ENCODE measurements around the gene GTF2H2. TPM values are rescaled to one million over a fixed set of nuclear protein-coding genes. Genes with fewer than 3 reads are reported as not detected.

The GTF2H2 gene
- total and polyA plus RNA-seq, 4 donors = 4.5 to 21.3 (median 10.4) TPM

DNA sequence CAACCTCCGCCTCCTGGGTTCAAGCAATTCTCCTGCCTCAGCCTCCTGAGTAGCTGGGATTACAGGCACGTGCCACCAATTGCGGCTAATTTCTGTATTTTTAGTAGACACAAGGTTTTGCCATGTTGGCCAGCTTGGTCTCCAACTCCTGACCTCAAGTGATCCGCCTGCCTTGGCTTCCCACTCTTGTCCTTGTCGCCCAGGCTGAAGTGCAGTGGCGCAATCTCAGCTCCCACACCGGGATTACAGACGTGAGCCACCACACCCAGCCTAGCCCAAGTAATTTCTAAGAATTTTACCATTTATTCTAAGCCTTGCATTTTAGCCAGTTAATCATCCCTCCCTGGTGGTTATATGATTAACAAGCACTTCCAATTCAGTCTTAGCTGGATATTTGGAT is 53.3 kb downstream of the GTF2H2 start:
- Histone ChIP-seq H3K36me3 (ENCODE audit: control insufficient read depth in 4 of 4, insufficient read depth in 3 of 4, low read depth in 1 of 4, low read length in 3 of 4) (no peaks in the 10 kb centered on the region), H3K27me3 (ENCODE audit: control insufficient read depth in 4 of 4, insufficient read depth in 4 of 4, low read length in 3 of 4) (no peaks in the 10 kb centered on the region), H3K27ac (ENCODE audit: low read depth in 1 of 2, low read length in 2 of 2) (no peak overlapping the region), H3K4me1 (ENCODE audit: control insufficient read depth in 4 of 4, insufficient read depth in 4 of 4, low read length in 3 of 4) (no peaks in the 10 kb centered on the region), H3K9me3 (ENCODE audit: control insufficient read depth in 4 of 4, low read length in 3 of 4) (no peaks in the 10 kb centered on the region), H3K4me3 (ENCODE audit: low read depth in 1 of 3, low read length in 3 of 3) (no peak overlapping the region), H3K9ac (ENCODE audit: low read depth in 1 of 2, low read length in 2 of 2) (no peak overlapping the region)
- TF ChIP-seq RXRA (IDR thresholded peaks at IDR 0.05) = no peak
- TF ChIP-seq, protein P1, sequence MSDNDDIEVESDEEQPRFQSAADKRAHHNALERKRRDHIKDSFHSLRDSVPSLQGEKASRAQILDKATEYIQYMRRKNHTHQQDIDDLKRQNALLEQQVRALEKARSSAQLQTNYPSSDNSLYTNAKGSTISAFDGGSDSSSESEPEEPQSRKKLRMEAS (IDR thresholded peaks at IDR 0.05) = no peak
- TF ChIP-seq EGR1 (IDR thresholded peaks at IDR 0.05; ENCODE audit: low read depth in 2 of 2) = no peak
- no peak for TF ChIP-seq FOXA2 (IDR thresholded peaks at IDR 0.05)
- no peak for TF ChIP-seq HNF4A (conservative IDR thresholded peaks at IDR 0.05)
- no peak for TF ChIP-seq YY1 (IDR thresholded peaks at IDR 0.05)
- no peak for TF ChIP-seq ATF3 (IDR thresholded peaks at IDR 0.05)
- TF ChIP-seq RAD21 (IDR thresholded peaks at IDR 0.05) = no peak
- TF ChIP-seq JUND (IDR thresholded peaks at IDR 0.05) = no peak
- no peak for TF ChIP-seq SP1 (IDR thresholded peaks at IDR 0.05)
- TF ChIP-seq GABPA (IDR thresholded peaks at IDR 0.05 in 1 of 2, conservative IDR thresholded peaks at IDR 0.05 in 1 of 2) = no peak
- TF ChIP-seq, protein P2, sequence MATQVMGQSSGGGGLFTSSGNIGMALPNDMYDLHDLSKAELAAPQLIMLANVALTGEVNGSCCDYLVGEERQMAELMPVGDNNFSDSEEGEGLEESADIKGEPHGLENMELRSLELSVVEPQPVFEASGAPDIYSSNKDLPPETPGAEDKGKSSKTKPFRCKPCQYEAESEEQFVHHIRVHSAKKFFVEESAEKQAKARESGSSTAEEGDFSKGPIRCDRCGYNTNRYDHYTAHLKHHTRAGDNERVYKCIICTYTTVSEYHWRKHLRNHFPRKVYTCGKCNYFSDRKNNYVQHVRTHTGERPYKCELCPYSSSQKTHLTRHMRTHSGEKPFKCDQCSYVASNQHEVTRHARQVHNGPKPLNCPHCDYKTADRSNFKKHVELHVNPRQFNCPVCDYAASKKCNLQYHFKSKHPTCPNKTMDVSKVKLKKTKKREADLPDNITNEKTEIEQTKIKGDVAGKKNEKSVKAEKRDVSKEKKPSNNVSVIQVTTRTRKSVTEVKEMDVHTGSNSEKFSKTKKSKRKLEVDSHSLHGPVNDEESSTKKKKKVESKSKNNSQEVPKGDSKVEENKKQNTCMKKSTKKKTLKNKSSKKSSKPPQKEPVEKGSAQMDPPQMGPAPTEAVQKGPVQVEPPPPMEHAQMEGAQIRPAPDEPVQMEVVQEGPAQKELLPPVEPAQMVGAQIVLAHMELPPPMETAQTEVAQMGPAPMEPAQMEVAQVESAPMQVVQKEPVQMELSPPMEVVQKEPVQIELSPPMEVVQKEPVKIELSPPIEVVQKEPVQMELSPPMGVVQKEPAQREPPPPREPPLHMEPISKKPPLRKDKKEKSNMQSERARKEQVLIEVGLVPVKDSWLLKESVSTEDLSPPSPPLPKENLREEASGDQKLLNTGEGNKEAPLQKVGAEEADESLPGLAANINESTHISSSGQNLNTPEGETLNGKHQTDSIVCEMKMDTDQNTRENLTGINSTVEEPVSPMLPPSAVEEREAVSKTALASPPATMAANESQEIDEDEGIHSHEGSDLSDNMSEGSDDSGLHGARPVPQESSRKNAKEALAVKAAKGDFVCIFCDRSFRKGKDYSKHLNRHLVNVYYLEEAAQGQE (IDR thresholded peaks at IDR 0.05) = no peak
- TF ChIP-seq FOXA1 (IDR thresholded peaks at IDR 0.05) = no peak
- TF ChIP-seq NR2F2 (IDR thresholded peaks at IDR 0.05) = no peak
- TF ChIP-seq TAF1 (conservative IDR thresholded peaks at IDR 0.05) = no peak
- no peak for TF ChIP-seq ZBTB33 (IDR thresholded peaks at IDR 0.05)
- WGBS = 86% methylated on average over 8 of the region's 8 CpGs
- no peak for DNase-seq (ENCODE audit: low spot score)

GRCh38 chr5:71013575-71013974 is 53.9 kb downstream of the GTF2H2 start:
- DNase-seq (ENCODE audit: low spot score) = no peak
- no peaks in the 10 kb centered on the region for H3K27me3 ChIP-seq (ENCODE audit: control insufficient read depth in 4 of 4, insufficient read depth in 4 of 4, low read length in 3 of 4)
- no peak overlapping the region for H3K4me3 ChIP-seq (ENCODE audit: low read depth in 1 of 3, low read length in 3 of 3)
- H3K4me1 ChIP-seq (ENCODE audit: control insufficient read depth in 4 of 4, insufficient read depth in 4 of 4, low read length in 3 of 4) = no peaks in the 10 kb centered on the region
- TF ChIP-seq FOXA1 (IDR thresholded peaks at IDR 0.05) (no peak), NR2F2 (IDR thresholded peaks at IDR 0.05) (no peak)
- TF ChIP-seq, protein P1 (IDR thresholded peaks at IDR 0.05) = no peak
- H3K27ac ChIP-seq (ENCODE audit: low read depth in 1 of 2, low read length in 2 of 2) = no peak overlapping the region
- H3K9me3 ChIP-seq (ENCODE audit: control insufficient read depth in 4 of 4, low read length in 3 of 4) = no peaks in the 10 kb centered on the region
- H3K36me3 ChIP-seq (ENCODE audit: control insufficient read depth in 4 of 4, insufficient read depth in 3 of 4, low read depth in 1 of 4, low read length in 3 of 4) = no peaks in the 10 kb centered on the region
- 90% methylated on average over 12 of the region's 12 CpGs for WGBS
- H3K9ac ChIP-seq (ENCODE audit: low read depth in 1 of 2, low read length in 2 of 2) = no peak overlapping the region

Measured in liver (tissue), 9 donors.